ENCODE results near the gene PPP3R1. TPM values are rescaled to one million over a fixed set of nuclear protein-coding genes. Genes with fewer than 3 reads are reported as not detected.

PPP3R1 gene
- total RNA-seq, 2 experiments from 2014 or later = 80.8 to 93.2 TPM

DNA sequence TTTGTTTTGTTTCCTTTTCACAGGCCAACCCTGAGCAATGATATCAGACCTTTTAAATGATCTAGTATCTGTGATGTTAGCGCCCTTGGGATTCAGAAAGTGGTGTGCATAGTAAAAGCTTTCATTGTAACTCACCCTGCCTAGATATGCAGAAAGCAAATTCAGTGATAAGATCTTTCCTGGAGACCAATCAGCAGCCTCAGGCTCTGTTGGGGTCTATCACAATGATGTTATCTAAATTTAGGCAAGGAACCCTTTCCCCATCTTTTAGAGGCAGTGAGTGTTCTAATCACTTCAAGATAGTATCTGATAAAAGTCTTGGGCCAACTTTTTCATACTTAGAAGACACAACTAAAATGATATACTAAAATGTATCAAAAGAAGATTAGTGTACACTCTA is 118.2 kb downstream of the PPP3R1 start:
- no peaks in the 10 kb centered on the region for H3K9me3 Mint-ChIP-seq
- no peaks in the 10 kb centered on the region for H3K27me3 Mint-ChIP-seq
- no peak for DNase-seq
- H3K4me1 Mint-ChIP-seq = no peaks in the 10 kb centered on the region
- H3K36me3 Mint-ChIP-seq = peaks cover 6% of the 10 kb centered on the region
- no peak overlapping the region for H3K4me3 Mint-ChIP-seq
- no peak overlapping the region for H3K27ac Mint-ChIP-seq

Other genes starting within 250 kb of the PPP3R1 start
- 10 to 100 TPM; 34.1 to 39.6 TPM for gene C1D, start 189.5 kb downstream of the PPP3R1 start, total RNA-seq
- 10 to 100 TPM; 37.8 to 42.4 TPM for gene PNO1, start 94.6 kb downstream of the PPP3R1 start, total RNA-seq
- not detected for gene CNRIP1, start 67.4 kb upstream of the PPP3R1 start, total RNA-seq
- 1 to 10 TPM; 2.2 to 2.3 TPM for gene PLEK, start 112.8 kb upstream of the PPP3R1 start, total RNA-seq
- gene FBXO48, start 214.8 kb upstream of the PPP3R1 start, total RNA-seq = 1 to 10 TPM; 1.5 to 1.7 TPM
- gene APLF, start 215.1 kb upstream of the PPP3R1 start, total RNA-seq = 1 to 10 TPM; 2.4 to 2.7 TPM

All from activated naive CD8-positive, alpha-beta T cell treated with anti-CD3 and anti-CD28 coated beads for 36 hours (primary cell).